DMS79 treated with DMSO at 0.1 percent for 48 hours (cell line): Measurements from ENCODE around the gene IGSF3.
"Not testable (repeated sequence)": the region's sequence is repeated elsewhere in the genome, so short reads cannot be mapped to it uniquely, and the experiment has no call there.

Experiments used
- DNase-seq: peaks from one replicate; lab custom pipeline; 2025; lab: John Stamatoyannopoulos, UW

IGSF3 gene

DNA sequence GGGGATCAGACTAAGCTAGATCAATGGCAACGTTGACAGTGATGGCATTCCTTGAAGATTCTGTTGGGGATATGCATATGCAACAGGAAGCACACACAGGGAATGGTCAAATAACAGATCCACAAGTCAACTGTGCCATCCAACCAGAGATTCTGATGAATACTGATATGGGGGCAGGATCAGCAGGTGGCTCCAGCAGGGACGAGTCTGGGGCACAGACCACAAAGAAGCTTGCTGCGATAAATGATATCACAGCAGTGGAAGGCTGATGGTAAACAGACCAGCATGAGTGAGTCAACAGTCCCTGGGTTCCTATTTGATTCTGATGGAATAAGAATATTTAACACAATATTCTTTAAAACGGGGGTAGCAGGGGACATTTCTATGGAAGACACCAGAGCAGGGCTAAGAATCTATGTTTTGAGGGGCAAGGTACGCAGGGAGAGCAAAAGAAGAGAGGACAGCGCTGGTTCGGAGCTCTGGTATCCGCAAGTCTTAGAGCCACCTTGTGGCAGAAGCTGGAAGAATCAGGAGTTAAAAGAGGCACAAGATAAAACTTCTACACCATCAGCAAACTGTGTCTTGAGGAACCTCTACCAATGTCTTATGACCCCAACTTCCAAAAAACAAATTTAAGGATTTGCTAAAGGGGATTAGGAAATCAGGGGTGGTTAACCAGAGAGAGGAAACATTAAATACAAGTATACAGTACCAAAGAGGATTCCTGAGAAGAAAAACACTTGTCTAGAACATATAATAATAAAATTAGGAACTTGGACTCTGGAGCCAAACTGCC, 71.4 kb downstream of the IGSF3 start:
- DNase-seq: not testable (repeated sequence)

DNA sequence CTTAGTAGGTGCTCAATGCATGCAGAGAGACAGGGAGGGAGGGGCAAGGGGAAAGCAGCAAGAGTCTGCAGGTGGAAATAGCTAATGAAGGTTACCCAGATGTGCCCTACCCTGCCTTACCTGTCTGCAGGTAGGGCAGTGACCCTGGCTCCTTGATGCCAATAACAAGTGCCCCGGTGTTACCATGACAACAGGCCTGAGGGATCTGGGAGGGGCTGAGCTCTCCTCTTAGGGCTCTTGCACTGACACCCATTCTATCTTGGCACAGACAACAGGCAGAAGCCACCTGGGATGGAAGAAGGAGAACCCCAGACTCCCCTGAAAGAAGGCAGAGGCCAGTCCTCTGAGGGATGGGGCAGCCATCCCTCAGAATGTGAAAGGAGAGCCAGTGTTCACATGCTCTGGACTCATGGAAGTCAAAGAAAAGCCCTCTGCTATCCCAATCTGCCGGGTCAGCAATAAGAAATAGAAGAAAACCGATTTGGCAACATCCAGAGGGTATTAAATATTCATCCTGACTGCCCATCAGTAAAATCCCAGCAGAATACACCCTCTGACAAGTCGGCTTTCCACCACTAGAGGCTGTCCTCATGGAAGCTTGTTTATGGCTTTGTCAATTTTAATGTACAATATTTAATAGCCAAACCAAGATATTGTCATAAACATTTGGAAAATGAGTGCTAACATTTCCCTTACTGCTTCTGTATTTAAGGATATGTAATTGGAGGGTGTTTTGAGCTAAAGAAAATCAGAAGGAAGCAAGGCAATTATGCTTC, 72.3 kb downstream of the IGSF3 start:
- DNase-seq: not testable (repeated sequence)

DNA sequence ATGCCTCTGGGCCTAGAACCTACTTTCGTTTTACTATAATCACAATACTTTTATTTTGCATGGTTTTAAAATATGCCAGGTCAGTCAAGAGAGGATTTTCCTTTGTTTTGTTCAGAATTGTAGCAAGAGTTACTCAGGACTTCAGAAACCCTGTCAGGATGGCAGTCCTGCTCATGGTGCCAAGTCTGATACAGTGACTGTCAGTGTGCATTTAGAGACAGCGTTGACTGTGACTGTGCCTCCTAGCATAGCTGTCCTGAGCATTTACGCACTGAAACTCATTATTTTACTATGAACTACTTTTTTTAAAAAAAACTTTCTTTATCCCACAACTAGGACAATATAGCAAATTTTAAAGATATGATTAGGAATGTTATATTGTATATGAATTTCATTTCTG, 73.6 kb downstream of the IGSF3 start:
- not testable (repeated sequence) for DNase-seq

DNA sequence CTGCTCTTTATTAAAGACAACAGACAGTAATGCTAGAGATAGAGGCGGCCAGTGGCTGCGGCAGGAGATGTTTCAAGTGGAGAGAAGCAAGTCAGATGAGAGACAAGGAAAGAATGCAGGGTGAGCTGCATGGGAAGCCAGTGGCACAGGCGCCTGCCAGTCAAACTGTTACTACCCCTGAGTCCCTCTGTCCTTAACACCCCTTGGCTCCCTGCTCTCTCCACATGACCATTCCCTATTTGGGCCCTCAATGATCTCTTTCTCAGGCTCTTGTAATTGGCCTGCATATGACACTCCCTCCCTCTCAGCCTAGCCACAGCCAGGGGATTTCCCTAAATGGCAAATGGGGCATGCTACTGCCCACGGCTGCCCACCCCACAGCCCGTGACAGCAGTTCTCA, 74.1 kb downstream of the IGSF3 start:
- not testable (repeated sequence) for DNase-seq

DNA sequence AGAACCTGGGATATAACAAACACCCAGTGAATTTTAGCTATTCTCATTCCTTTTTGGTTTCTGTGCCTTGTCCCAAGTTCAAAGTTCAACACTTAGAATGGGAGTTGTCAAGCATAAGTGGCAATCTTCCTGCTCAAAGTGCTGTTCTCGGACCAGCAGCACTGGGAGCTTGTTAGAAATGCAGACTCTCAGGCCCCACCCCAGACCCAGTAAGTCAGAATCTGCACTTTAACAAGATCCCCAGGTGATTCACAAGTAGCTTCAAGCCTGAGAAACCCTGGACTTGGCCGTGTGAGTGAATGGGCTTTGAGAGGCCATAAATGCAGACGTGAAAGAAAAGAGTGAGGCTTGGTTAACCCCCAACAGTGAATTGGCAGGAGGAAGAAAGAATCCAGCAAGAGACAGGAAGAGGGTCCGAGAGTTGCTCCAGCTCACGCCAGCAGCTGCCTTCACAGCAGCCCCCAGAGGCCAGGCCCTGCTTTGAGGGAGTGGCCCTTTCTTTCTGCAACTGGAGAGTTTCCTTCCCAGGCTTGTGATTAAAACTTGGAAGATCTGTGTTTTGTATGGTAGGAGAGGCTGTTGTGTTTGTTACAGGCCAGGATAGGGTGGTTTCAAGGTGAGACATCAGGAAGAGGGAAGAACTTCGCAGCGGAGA, 75.5 kb downstream of the IGSF3 start:
- DNase-seq: peak; percentile 8

DNA sequence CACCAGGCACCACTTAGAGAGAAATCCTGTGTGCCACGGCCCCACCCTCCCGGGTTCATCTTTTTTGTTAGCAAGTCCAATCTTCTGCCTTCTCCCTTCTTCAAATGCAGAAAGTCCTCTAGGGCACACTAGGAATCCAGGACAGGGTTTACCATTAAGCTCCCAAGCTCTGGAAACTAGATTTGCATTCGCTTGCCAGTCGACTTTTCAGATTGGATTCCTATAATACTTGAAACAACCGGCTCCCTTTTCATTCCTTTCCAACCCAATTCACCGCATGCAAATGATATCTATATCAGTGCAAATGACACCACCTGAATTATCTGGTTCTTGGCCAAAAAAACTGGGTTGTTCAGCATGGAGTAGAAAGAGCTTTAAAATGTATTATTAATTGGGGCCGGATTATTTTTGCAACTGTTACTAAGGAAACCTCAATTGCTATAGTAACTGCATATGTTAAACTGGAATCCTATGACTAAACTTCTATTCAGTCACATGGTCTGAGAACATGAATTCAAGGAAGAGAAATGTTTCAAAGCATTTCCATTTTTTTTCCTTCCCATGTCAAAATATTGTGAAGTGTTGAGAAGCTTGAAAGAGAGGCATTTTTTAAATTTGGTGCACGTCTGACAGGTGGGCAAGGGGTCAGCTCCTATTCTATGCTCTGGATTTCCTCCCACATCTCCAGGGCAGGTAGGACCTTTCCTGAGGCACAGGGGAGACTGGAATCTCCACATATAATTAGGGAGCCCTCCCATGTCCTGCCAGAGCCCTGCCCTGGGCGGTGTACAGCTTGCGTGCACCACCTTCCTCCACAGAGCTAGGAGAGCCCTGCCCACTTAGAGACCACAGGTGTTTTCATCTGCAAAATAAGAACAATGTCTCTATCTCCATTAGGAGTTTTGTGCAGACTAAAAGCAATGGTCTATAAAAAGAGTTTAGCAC, 76.3 kb downstream of the IGSF3 start:
- not testable (repeated sequence) for DNase-seq

DNA sequence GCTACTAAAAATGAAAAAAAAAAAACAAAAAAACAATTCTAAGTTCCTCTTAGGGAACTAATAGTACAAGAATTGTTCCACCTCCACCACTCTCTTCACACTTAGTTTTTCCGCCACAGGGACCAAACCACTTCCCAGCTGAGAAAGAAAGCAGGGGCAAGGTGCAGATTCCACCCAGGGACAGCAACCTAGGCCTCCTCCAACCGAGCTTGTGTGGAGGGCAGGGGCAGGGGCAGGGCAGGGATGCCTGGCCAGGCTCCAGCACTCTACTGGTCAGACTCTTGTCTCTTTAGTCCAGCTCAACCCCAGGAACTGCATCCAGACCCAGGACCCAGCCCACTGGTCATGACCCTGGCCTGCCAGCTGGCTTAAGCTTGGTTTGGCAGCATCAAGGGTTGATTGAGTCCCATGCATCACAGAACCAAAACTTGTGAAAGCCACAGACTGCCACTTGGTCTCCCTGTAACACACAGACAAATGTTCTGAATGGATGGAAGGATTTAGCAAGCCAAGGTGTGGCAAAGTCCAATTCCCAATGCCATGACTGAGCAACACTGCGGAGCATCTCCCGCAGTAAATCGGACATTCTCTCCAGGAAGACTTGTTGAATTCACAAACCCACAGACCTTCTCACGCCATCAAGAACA, 77.1 kb downstream of the IGSF3 start:
- not testable (repeated sequence) for DNase-seq

DNA sequence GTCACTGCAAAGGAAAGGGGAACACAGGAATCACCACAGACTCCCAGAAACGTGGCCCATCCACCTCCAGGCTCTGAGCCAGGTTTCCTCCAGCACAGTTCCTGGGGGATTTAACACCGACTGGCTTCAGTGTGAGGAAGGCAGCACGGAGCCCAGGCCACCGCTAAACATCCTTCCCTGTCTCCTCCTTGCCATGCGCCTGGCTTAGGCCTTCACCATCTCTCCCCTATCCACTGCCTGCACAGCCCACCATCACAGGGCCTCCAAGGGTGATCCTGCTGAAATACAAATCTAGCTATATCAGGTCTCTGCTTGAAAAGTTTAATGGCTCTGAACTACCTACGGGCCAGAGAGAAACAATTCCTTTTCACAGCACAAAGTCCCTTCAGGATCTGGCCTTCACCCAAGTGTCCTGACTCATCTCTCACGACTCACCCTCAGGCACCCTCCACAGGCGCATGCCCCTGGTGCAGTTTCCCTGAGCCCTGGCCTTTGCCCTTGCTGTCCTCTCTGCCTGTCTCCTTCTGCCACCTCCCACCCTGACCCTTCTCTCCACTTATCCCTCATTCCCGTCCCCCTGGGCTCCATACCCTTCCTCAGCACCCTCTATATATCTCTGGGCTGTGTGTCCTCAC, 78.3 kb downstream of the IGSF3 start:
- DNase-seq: not testable (repeated sequence)

DNA sequence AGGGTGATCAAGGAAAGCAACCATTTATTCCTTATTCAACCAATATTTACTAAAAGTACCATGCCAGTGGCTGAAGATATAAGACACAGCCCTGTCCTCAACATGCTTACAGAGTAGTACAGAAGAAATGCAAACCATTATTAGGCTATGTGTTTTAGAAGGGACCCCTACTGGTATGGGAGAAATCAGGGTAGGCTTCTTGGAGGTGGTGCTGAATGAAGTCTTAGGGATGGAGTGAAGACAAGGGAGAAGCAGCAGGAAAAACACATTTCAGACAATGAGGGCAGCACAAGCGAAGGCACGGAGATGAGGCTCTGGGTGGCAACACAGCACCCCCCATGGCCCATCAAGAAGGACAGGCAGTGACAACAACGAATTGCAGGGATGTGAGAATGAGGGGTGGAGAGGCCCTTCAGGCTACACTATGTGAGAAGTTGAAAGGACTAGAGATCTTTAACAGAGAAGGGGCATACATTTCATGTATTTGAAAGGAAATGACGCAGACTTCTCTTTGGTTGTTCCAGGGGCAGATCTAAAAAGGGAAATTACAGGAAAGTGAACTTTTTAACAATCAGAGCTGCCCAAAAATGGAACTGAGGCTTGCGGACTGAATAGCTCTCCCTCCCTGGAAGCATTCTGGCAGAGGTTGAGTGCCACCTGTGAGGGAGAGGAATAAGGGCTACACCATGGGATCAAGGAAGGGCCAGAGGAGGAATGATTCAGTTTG, 79.9 kb downstream of the IGSF3 start:
- DNase-seq: no peak

DNA sequence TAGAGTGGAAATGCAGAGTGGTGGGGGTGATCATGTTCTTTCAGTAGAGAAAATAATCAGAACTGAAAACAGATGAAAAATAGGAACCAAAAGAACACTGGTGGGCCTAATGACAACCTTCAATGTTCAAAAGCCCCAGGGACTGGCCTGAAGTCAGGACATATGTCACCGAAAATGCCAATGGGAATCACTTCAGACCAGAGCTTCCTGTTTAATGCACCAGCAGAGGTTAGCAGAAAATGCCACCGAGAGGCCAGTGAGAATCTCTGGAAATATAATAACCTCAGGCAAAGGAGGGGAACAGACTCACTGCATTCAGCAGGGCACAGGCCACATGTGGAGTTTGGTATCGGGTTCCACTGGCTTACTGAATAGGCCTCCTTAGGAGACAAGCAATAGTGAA, 80.8 kb downstream of the IGSF3 start:
- no peak for DNase-seq

DNA sequence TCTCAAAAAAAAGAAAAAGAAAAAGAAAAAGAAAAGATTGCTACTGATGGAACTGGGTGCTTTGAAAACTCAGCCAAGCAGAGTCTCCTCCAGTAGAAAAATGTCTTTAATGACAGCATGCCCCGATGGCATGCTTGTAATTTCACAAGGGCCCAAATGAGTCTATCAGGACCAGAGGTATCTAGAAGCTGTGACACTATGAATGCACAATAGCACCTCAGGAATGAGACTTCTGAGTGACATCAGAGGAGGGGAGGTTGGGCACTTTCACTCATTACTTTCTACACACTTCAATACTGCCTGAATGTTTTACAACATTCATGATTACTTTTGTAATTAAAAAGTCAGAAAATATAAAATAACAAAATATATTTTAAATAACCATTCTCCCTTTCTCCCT, 81.6 kb downstream of the IGSF3 start:
- no peak for DNase-seq

DNA sequence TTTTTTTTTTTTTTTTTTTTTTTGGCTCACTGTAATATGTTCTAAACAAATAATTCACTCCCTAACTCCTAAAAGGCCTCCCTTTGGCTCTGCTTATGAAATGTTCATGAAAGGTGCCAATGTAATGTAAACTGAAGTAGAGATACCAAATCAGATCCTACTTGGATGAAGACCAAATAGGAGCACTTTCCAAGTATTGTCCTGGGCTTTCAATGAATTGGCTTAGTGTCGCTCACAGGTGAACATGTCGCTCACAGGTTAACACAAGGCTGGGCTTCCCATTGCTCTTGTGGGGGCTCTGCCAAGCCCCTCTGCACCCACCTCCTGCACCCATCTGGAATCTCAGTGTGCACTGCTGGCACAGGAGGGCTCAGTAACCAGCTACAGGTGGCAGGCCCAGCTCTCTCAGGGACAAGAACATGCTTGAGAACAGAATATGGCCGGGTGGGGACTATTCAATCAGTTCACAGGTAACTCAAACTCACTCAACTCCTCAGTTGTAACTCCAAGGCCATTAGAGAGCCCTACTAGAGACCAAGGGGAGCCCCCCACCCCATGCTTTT, 86.1 kb downstream of the IGSF3 start:
- DNase-seq: no peak

DNA sequence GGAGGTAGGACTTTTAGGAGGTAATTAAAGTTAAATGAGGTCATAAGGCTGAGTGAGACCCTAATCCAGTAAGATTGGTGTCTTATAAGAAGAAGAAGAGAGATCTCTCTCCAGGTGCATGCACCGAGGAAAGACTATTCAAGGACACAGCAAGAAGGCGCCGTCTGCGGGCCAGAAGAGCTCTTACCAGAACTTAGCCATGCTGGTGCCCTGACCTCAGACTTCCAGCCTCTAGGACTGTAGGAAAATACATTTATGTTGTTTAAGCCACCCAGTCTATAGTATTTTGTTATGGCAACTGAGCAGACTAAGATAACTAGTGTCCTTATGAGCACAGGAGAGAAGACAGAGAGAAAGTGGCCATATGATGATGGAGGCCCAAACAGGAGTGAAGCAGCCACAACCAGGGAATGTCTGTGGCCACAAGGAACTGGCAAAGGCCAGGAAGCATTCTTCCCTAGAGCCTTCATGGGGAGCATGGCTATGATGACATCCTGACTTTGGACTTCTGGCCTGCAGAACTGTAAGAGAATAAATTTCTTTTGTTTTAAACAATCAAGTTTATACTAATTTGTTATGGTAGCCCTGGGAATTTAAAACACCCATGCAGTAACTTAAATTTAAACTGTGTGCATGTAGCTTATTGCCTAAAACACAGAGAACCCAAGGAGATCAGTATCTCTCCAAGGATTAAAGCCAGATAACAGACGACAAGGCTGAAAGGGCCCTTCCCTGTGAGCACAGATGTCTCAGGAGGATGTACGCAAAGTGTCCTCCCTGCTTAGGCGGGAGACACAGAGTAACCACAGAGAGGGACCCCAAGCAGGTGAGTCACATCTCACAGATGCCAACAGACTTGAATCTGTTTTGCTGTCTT, 86.8 kb downstream of the IGSF3 start:
- DNase-seq: no peak

DNA sequence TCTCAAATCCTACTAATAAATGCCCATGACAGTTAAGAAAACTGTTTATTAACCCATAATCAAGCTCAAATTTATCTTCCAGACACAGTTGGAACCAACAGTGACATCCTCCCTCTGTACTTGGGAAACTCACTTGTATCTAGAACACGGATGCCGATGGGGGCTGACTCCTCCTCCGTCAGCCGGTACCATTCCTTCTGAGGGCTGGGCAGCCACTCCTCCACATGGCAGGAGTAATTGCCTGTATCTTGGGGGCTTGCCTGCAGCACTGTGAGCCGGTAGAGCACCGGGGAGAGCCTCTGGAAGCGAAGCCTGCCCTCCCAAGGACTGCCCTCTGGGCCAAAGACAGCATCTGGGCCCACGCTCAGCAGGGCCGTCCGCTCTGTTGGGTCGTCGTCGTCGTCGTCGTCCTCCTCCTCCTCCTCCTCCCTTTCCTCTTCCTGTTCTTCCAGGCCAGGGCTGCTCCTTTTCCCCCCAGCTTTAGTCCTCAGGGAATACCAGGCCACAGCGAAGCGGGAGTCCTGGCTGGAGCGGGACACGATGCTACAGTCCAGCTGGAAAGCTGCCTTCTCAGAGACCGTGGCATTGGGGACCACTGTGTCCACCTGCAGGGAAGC, 88.2 kb downstream of the IGSF3 start:
- no peak for DNase-seq

DNA sequence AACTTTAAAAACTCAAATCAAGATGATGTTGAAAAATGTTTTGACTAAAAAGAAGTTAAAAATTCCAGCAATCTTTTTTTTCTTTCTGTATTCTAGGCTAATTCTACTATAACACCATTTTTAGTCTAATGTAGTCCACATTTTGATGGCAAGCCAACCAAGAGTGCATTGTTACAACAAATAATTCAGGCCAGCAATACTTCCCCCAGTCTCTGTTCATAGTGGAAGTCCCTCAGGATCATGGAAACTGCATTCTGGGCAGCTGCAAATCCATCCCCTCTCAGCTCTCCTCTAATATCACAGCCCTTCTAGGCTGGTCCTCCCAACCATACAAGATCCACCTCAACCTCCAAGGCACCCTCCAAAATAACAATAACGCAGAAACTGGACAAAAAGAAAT, 89.0 kb downstream of the IGSF3 start:
- no peak for DNase-seq

DNA sequence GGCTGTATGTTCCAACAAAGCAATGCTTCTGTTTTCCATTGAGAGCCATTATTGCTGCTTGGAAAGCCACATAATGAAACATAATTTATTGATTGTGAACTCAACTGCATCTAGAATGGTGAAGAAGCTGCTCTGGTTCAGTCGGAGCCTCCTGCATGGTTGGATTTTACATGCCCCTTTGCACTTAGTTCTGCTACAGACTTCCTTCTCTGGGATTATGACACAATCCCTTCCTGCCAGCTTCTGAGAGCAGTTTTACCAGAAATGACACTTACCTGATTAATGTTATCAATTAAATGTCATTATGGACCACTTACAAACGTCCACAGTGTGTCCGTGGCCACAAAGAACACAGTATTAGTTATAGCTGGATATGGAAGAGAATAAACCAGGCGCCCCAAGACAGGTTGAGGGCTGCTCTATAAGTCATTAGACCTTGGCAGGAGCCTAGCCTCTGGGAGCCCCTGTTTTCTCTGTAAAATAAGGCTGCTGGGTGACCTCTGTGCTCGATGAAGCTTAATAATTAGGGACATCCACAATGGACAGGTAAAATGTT, 89.7 kb downstream of the IGSF3 start:
- no peak for DNase-seq

DNA sequence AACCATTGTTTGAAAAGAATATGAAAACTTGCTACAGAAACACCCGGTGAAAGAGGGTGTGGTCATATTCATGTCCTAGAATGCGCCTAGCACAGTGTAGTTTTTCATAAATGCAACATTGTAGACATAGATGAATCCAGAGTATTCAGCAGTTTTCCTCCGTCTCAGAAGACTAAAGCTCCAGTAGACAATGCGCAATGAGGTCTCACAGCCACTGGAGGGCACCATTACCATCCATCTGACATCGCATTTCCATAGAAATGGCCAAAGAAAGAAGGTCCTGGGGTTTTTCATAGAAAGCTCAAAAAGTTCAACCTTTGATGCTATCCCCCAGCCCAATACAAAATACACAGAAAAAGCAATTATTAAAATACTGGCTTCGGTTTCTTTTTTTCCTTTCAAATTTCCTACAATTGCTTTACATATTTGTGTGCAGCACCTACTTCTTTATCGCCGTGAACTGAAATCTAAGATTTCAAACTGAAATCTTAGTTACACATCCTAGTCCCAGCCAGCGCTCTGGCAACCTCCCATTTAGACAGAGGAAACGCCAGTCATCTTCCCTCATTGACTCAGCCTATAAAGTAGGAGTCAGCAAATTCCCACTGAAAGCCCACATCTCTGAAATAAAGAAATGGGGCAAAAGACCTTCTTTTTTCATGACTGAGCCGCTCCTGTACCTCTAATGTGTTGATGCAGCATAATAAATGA, 92.8 kb downstream of the IGSF3 start:
- peak; percentile 74 for DNase-seq
